Keratinocyte (primary cell): ENCODE data around the gene DIS3L2. TPM values are rescaled to one million over a fixed set of nuclear protein-coding genes. Genes with fewer than 3 reads are reported as not detected.

Experiments used
- DNase-seq: peaks from one replicate; pipeline ENCODE4 v3.0.0-alpha.2; 2011; ENCODE audit warnings: low read depth, missing footprints, low spot score
- FAIRE-seq: peaks from 2 replicates; lab custom pipeline; 2011; peaks lifted over from hg19 to GRCh38; lab: Jason Lieb, UNC
- H2AFZ ChIP-seq: 2 replicates; pipeline ENCODE4 v1.6.0; 2012; ENCODE audit warnings: low read length, control low read depth, inconsistent platforms; ENCODE audit not compliant: control insufficient read depth
- H3K27ac ChIP-seq: 2 replicates; pipeline ENCODE4 v1.5.1; 2011; ENCODE audit warnings: low read length; ENCODE audit not compliant: control insufficient read depth, insufficient read depth
- H3K27me3 ChIP-seq: 3 replicates; pipeline ENCODE4 v1.6.0; 2011; ENCODE audit warnings: low read length; ENCODE audit not compliant: control insufficient read depth, insufficient read depth; ENCODE audit errors: extremely low read depth
- H3K36me3 ChIP-seq, 2 experiments: 2 replicates in 1 of 2; 3 replicates in 1 of 2; pipeline ENCODE4 v1.5.1; 2011; ENCODE audit warnings: low read length in 2 of 2, mild to moderate bottlenecking in 1 of 2; ENCODE audit not compliant: control insufficient read depth in 2 of 2, insufficient read depth in 2 of 2; ENCODE audit errors: extremely low read depth in 1 of 2
- H3K4me1 ChIP-seq: 3 replicates; pipeline ENCODE4 v1.5.1; 2011; ENCODE audit warnings: low read length; ENCODE audit not compliant: control insufficient read depth, insufficient read depth; ENCODE audit errors: extremely low read depth
- H3K4me2 ChIP-seq: 3 replicates; pipeline ENCODE4 v1.6.0; 2011; ENCODE audit warnings: low read depth, low read length; ENCODE audit not compliant: control insufficient read depth, insufficient read depth; ENCODE audit errors: extremely low read depth
- H3K4me3 ChIP-seq, 3 experiments: fragments of 200-600 bp in 1 of 3; sonication (generic) in 1 of 3; 2 replicates in 2 of 3; 3 replicates in 1 of 3; pipeline ENCODE4 v1.5.1; 2011 to 2016; ENCODE audit warnings: low read length in 3 of 3, mild to moderate bottlenecking in 3 of 3, control low read depth in 2 of 3, inconsistent platforms in 1 of 3, low read depth in 1 of 3, mixed read lengths in 1 of 3, mixed run types in 1 of 3, moderate library complexity in 1 of 3; ENCODE audit not compliant: control insufficient read depth in 2 of 3, insufficient read depth in 2 of 3; ENCODE audit errors: extremely low read depth in 1 of 3
- H3K79me2 ChIP-seq: 2 replicates; pipeline ENCODE4 v1.6.0; 2012; ENCODE audit warnings: low read length; ENCODE audit not compliant: control insufficient read depth, insufficient read depth
- H3K9ac ChIP-seq: 3 replicates; pipeline ENCODE4 v1.6.0; 2011; ENCODE audit warnings: low read length; ENCODE audit not compliant: control insufficient read depth, insufficient read depth; ENCODE audit errors: extremely low read depth
- H3K9me1 ChIP-seq: 3 replicates; pipeline ENCODE4 v1.6.0; 2011; ENCODE audit warnings: low read length; ENCODE audit not compliant: control insufficient read depth, insufficient read depth; ENCODE audit errors: extremely low read depth
- H3K9me3 ChIP-seq: 2 replicates; pipeline ENCODE4 v1.5.1; 2012; ENCODE audit warnings: low read depth, low read length; ENCODE audit not compliant: control insufficient read depth
- H4K20me1 ChIP-seq: 3 replicates; pipeline ENCODE4 v1.6.0; 2011; ENCODE audit warnings: low read length; ENCODE audit not compliant: control insufficient read depth, insufficient read depth; ENCODE audit errors: extremely low read depth
- EZH2 ChIP-seq: IDR thresholded peaks from one replicate; pipeline ENCODE4 v1.6.1; 2012; ENCODE audit warnings: inconsistent platforms, mild to moderate bottlenecking, low read length, moderate library complexity
- dilution Hi-C: fragments of 300-500 bp; cut with MboI; formaldehyde crosslinking; loops from one replicate; pipeline ENCODE4 v1.7.0; 2020; ENCODE audit warnings: low sequenced_read_pairs; ENCODE audit not compliant: extremely low pct_ligation_motif_present
- polyA plus RNA-seq, 5 experiments: library from polyadenylated mRNA; depleted of rRNA in 3 of 5; stranded (reverse) in 3 of 5; stranded (forward) in 1 of 5; unstranded in 1 of 5; fragments of >200 nt; gene quantifications; 1 replicate in 1 of 5; 2 replicates in 3 of 5; 3 replicates in 1 of 5; pipeline versions ENCODE4 v1.2.1 to v1.2.3, GENCODE V29; 2011 to 2012; ENCODE audit warnings: missing spikeins in 2 of 5, low read depth in 1 of 5, low replicate concordance in 1 of 5
- TF ChIP-seq, protein P1 (sequence below), 3 experiments: IDR thresholded peaks in 1 of 3; conservative IDR thresholded peaks in 1 of 3; optimal IDR thresholded peaks in 1 of 3; 2 replicates in 2 of 3; 3 replicates in 1 of 3; pipeline versions ENCODE3 to v1.5.1; 2011; ENCODE audit warnings: low read length in 3 of 3, mild to moderate bottlenecking in 3 of 3, moderate library complexity in 2 of 3, control low read depth in 1 of 3, inconsistent platforms in 1 of 3; ENCODE audit not compliant: insufficient read depth in 2 of 3; ENCODE audit errors: extremely low read depth in 1 of 3

DIS3L2 gene
- polyA plus RNA-seq, 1 donor (not counting 4 experiments of a cell fraction or from before 2014, with no cell fraction given) = 8.6 TPM

DNA sequence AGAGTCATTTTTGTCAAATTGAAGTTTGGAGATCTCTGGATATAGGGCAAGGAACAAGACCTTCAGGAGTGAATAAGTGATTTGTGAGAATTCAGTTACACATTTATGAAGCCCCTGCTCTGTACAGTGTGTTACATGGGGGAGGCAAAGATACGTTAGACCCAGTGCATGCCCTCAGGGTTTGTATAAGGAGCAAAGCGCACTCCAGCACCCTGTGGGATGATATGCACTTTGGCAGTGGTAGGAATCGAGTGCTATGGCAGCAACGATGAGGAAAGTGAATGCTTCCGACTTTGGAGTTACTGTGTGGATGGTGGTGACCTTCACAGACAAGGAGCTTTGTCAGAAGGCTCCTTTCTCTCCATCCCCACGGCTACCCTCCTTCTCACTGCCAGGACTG lies 342.7 kb downstream of the DIS3L2 start:
- H3K9ac ChIP-seq = no peak overlapping the region
- H3K36me3 ChIP-seq = peaks cover 8 to 11% of the 10 kb centered on the region in 2 experiments
- dilution Hi-C loops = no loop called here
- no peaks in the 10 kb centered on the region for H3K79me2 ChIP-seq
- no peaks in the 10 kb centered on the region for H3K9me3 ChIP-seq
- no peaks in the 10 kb centered on the region for H4K20me1 ChIP-seq
- no peak overlapping the region for H3K27ac ChIP-seq
- no peak overlapping the region for H3K4me3 ChIP-seq
- TF ChIP-seq EZH2 = no peak
- TF ChIP-seq, protein P1, sequence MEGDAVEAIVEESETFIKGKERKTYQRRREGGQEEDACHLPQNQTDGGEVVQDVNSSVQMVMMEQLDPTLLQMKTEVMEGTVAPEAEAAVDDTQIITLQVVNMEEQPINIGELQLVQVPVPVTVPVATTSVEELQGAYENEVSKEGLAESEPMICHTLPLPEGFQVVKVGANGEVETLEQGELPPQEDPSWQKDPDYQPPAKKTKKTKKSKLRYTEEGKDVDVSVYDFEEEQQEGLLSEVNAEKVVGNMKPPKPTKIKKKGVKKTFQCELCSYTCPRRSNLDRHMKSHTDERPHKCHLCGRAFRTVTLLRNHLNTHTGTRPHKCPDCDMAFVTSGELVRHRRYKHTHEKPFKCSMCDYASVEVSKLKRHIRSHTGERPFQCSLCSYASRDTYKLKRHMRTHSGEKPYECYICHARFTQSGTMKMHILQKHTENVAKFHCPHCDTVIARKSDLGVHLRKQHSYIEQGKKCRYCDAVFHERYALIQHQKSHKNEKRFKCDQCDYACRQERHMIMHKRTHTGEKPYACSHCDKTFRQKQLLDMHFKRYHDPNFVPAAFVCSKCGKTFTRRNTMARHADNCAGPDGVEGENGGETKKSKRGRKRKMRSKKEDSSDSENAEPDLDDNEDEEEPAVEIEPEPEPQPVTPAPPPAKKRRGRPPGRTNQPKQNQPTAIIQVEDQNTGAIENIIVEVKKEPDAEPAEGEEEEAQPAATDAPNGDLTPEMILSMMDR (optimal IDR thresholded peaks at IDR 0.05 in 1 of 3, IDR thresholded peaks at IDR 0.05 in 1 of 3, conservative IDR thresholded peaks at IDR 0.05 in 1 of 3; ENCODE audit: extremely low read depth in 1 of 3, insufficient read depth in 2 of 3, low read length in 3 of 3) = no peak
- H2AFZ ChIP-seq = no peak overlapping the region
- no peaks in the 10 kb centered on the region for H3K27me3 ChIP-seq
- H3K4me1 ChIP-seq = peaks cover 3% of the 10 kb centered on the region
- DNase-seq = no peak
- FAIRE-seq = no peak
- H3K4me2 ChIP-seq = no peak overlapping the region
- no peaks in the 10 kb centered on the region for H3K9me1 ChIP-seq

DNA sequence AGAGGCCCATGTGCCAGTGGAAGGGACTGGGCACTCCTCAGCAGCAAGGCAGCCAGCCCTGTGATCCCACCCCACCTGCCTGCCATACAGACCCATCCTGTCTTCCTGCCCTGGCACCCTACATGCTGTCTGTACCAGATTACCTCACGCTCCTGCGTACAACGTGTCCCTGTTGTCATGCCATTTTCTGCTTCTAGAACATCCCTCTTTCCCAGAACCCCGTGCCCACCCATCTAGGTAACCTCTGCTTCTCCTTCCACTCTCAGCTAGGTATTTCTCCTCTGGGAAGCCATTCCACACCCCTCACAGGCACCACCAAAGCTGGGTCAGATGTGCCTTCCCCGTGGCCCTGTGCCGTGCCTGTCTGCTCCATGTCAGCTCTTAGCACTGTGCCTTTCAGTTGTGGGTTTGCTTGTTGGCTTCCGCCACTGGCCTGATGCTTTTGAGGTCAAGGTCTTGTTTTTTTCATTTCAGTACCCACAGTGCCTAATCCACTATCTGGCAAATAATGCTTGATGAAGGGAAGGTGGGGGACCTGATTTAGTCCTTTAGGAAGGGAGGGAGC lies 345.3 kb downstream of the DIS3L2 start:
- FAIRE-seq = no peak
- Histone ChIP-seq H2AFZ (no peak overlapping the region), H3K9ac (no peak overlapping the region), H4K20me1 (no peaks in the 10 kb centered on the region), H3K4me2 (no peak overlapping the region), H3K27me3 (no peaks in the 10 kb centered on the region), H3K27ac (no peak overlapping the region), H3K36me3 (peaks cover 1 to 4% of the 10 kb centered on the region in 2 experiments), H3K4me3 (no peak overlapping the region), H3K4me1 (peaks cover 18% of the 10 kb centered on the region), H3K79me2 (no peaks in the 10 kb centered on the region), H3K9me3 (no peaks in the 10 kb centered on the region), H3K9me1 (peaks cover 3% of the 10 kb centered on the region)
- dilution Hi-C loops = no loop called here
- DNase-seq = no peak
- TF ChIP-seq EZH2 = no peak
- TF ChIP-seq, protein P1 (optimal IDR thresholded peaks at IDR 0.05 in 1 of 3, IDR thresholded peaks at IDR 0.05 in 1 of 3, conservative IDR thresholded peaks at IDR 0.05 in 1 of 3; ENCODE audit: extremely low read depth in 1 of 3, insufficient read depth in 2 of 3, low read length in 3 of 3) = no peak
